Activated CD4-positive, alpha-beta T cell treated with anti-CD3 and anti-CD28 coated beads, Interleukin-2, amount 50 U/mL, for 1 hour (primary cell): ENCODE results near the gene FAM9C.
A peak's percentile ranks its signal among the peaks of the same experiment; 100 is the strongest.
"Not testable (repeated sequence)": the region's sequence is repeated elsewhere in the genome, so short reads cannot be mapped to it uniquely, and the experiment has no call there.

Experiments used
- DNase-seq: peaks from one replicate; pipeline ENCODE4 v3.0.0-alpha.2; 2020

The FAM9C gene

GRCh38 chrX:13044441-13044840 lies at the start of gene FAM9C:
Gene FAM9C, minus strand, starts transcription at chrX:13044620. Its CDS starts 831 bp downstream, at chrX:13043789.
- DNase-seq = no peak

- peak; percentile 14 for DNase-seq
Observed at GRCh38 chrX:13093529-13094140, 49.2 kb upstream of the FAM9C start.

GRCh38 chrX:13092455-13092941 lies 48.1 kb upstream of the FAM9C start:
- DNase-seq = peak; percentile 71

GRCh38 chrX:13091111-13091765 lies 46.8 kb upstream of the FAM9C start:
- peak; percentile 3 for DNase-seq

- DNase-seq = no peak
Observed at GRCh38 chrX:13090339-13091110, 46.1 kb upstream of the FAM9C start.

- no peak for DNase-seq
Observed at GRCh38 chrX:13090027-13090338, 45.6 kb upstream of the FAM9C start.

- no peak for DNase-seq
Observed at GRCh38 chrX:13088156-13088487, 43.7 kb upstream of the FAM9C start.

- DNase-seq = peak; percentile 34
Observed at GRCh38 chrX:13087322-13088155, 43.1 kb upstream of the FAM9C start.

GRCh38 chrX:13086793-13087321 lies 42.4 kb upstream of the FAM9C start:
- peak; percentile 24 for DNase-seq

GRCh38 chrX:13086076-13086475 lies 41.7 kb upstream of the FAM9C start:
- DNase-seq = no peak

GRCh38 chrX:13085526-13085925 lies 41.1 kb upstream of the FAM9C start:
- peak; percentile 48 for DNase-seq

GRCh38 chrX:13084611-13085010 lies 40.2 kb upstream of the FAM9C start:
- no peak for DNase-seq

- DNase-seq = not testable (repeated sequence)
Observed at GRCh38 chrX:13083755-13084326, 39.4 kb upstream of the FAM9C start.

GRCh38 chrX:13082206-13083065 lies 38.0 kb upstream of the FAM9C start:
- DNase-seq = peak; percentile 5

GRCh38 chrX:13081395-13082205 lies 37.2 kb upstream of the FAM9C start:
- no peak for DNase-seq

GRCh38 chrX:13080128-13080795 lies 35.8 kb upstream of the FAM9C start:
- no peak for DNase-seq

- peak; percentile 7 for DNase-seq
Observed at GRCh38 chrX:13078739-13079444, 34.5 kb upstream of the FAM9C start.

GRCh38 chrX:13077168-13077567 lies 32.7 kb upstream of the FAM9C start:
- DNase-seq = peak; percentile 20
